ENCODE measurements around the gene ABCG1.

Gene ABCG1

GRCh38 chr21:42191696-42192595 lies 27.0 kb upstream of the ABCG1 start:
- DNase-seq (ENCODE audit: low read depth in 3 of 3) = no peak

GRCh38 chr21:42193131-42193671 lies 25.7 kb upstream of the ABCG1 start:
- peak; percentile 27 to 61 (median 41) for DNase-seq (ENCODE audit: low read depth in 3 of 3)

- no peak for DNase-seq (ENCODE audit: low read depth in 3 of 3)
Observed at GRCh38 chr21:42193721-42194120, 25.2 kb upstream of the ABCG1 start.

GRCh38 chr21:42194863-42195262 lies 24.1 kb upstream of the ABCG1 start:
- no peak for DNase-seq (ENCODE audit: low read depth in 3 of 3)

GRCh38 chr21:42195378-42196031 lies 23.4 kb upstream of the ABCG1 start:
- DNase-seq (ENCODE audit: low read depth in 3 of 3) = no peak

GRCh38 chr21:42198929-42199867 lies 19.7 kb upstream of the ABCG1 start:
- DNase-seq (ENCODE audit: low read depth in 3 of 3) = no peak

- DNase-seq (ENCODE audit: low read depth in 3 of 3) = no peak
Observed at GRCh38 chr21:42199868-42200463, 19.0 kb upstream of the ABCG1 start.

- DNase-seq (ENCODE audit: low read depth in 3 of 3) = no peak
Observed at GRCh38 chr21:42200906-42201614, 17.9 kb upstream of the ABCG1 start.

- no peak for DNase-seq (ENCODE audit: low read depth in 3 of 3)
Observed at GRCh38 chr21:42201615-42202161, 17.3 kb upstream of the ABCG1 start.

- no peak for DNase-seq (ENCODE audit: low read depth in 3 of 3)
Observed at GRCh38 chr21:42202321-42202720, 16.6 kb upstream of the ABCG1 start.

GRCh38 chr21:42203321-42203720 lies 15.6 kb upstream of the ABCG1 start:
- DNase-seq (ENCODE audit: low read depth in 3 of 3) = no peak

GRCh38 chr21:42203936-42204335 lies 15.0 kb upstream of the ABCG1 start:
- no peak for DNase-seq (ENCODE audit: low read depth in 3 of 3)

GRCh38 chr21:42207426-42207825 lies 11.5 kb upstream of the ABCG1 start:
- no peak for DNase-seq (ENCODE audit: low read depth in 3 of 3)

GRCh38 chr21:42208036-42208435 lies 10.9 kb upstream of the ABCG1 start:
- no peak for DNase-seq (ENCODE audit: low read depth in 3 of 3)

- no peak for DNase-seq (ENCODE audit: low read depth in 3 of 3)
Observed at GRCh38 chr21:42208801-42209490, 10.0 kb upstream of the ABCG1 start.

- DNase-seq (ENCODE audit: low read depth in 3 of 3) = no peak
Observed at GRCh38 chr21:42209801-42210479, 9.0 kb upstream of the ABCG1 start.

- DNase-seq (ENCODE audit: low read depth in 3 of 3) = no peak
Observed at GRCh38 chr21:42212266-42212665, 6.7 kb upstream of the ABCG1 start.

GRCh38 chr21:42213082-42213774 lies 5.7 kb upstream of the ABCG1 start:
- DNase-seq (ENCODE audit: low read depth in 3 of 3) = no peak

All from stimulated activated CD4-positive, alpha-beta T cell treated with anti-CD3 and anti-CD28 coated beads, TNF-alpha, amount 100 ng/mL, for 48 hours (primary cell).